Natural killer cell (primary cell): Measurements from ENCODE around the gene PSMC4. TPM values are rescaled to one million over a fixed set of nuclear protein-coding genes. Genes with fewer than 3 reads are reported as not detected.

Experiments used
- ATAC-seq, 3 donors: fragments of 150-1000 bp in 2 of 3; fragments of 200-7000 bp in 1 of 3; cut with Tn5 transposase; 1 replicate in 1 of 3; 2 replicates in 2 of 3; pipeline ENCODE4 v1.10.0; 2021; ENCODE audit warnings: mild to moderate bottlenecking in 2 of 3, moderate library complexity in 2 of 3
- DNase-seq, 2 donors: peaks; one replicate each; pipeline versions ENCODE4 v3.0.0 to v3.0.0-alpha.2; 2013 to 2021; ENCODE audit warnings: mixed read lengths in 1 of 2
- H3K27ac ChIP-seq: one replicate; pipeline ENCODE4 v1.5.1; 2013; ENCODE audit warnings: mild to moderate bottlenecking, low read length
- H3K27me3 ChIP-seq: one replicate; pipeline ENCODE4 v1.6.1; 2013; ENCODE audit warnings: low read length; ENCODE audit not compliant: control insufficient read depth, insufficient read depth
- H3K36me3 ChIP-seq: one replicate; pipeline ENCODE4 v1.6.1; 2013; ENCODE audit warnings: low read length; ENCODE audit not compliant: control insufficient read depth, insufficient read depth
- H3K4me1 ChIP-seq: one replicate; pipeline ENCODE4 v1.6.1; 2013; ENCODE audit warnings: low read length; ENCODE audit not compliant: control insufficient read depth, insufficient read depth
- H3K4me3 ChIP-seq: one replicate; pipeline ENCODE4 v1.5.1; 2013; ENCODE audit warnings: low read length
- H3K9me3 ChIP-seq: one replicate; pipeline ENCODE4 v1.6.1; 2013; ENCODE audit warnings: low read length; ENCODE audit not compliant: control insufficient read depth, insufficient read depth
- H3K27ac Mint-ChIP-seq, 2 donors: one replicate each; pipeline ENCODE4 v1.8.0; 2022; ENCODE audit warnings: mild to moderate bottlenecking in 2 of 2, mixed read lengths in 2 of 2, moderate library complexity in 1 of 2
- H3K27me3 Mint-ChIP-seq, 2 donors: one replicate each; pipeline ENCODE4 v1.8.0; 2022; ENCODE audit warnings: low read depth in 2 of 2, mixed read lengths in 2 of 2
- H3K36me3 Mint-ChIP-seq: one replicate; pipeline ENCODE4 v1.8.0; 2022; ENCODE audit warnings: mixed read lengths
- H3K4me1 Mint-ChIP-seq, 2 donors: one replicate each; pipeline ENCODE4 v1.8.0; 2022; ENCODE audit warnings: mixed read lengths in 2 of 2
- H3K4me3 Mint-ChIP-seq: one replicate; pipeline ENCODE4 v1.8.0; 2022; ENCODE audit warnings: mild to moderate bottlenecking, moderate library complexity, mixed read lengths
- H3K9me3 Mint-ChIP-seq, 2 donors: one replicate each; pipeline ENCODE4 v1.8.0; 2022; ENCODE audit warnings: mixed read lengths in 2 of 2
- CTCF ChIP-seq: fragments of 200-600 bp; IDR thresholded peaks from one replicate; pipeline ENCODE4 v1.8.0; 2022; ENCODE audit warnings: antibody characterized with exemption
- whole genome bisulfite sequencing: methylation state at CpG from one replicate; pipeline ENCODE4 v1.1.7; 2013; ENCODE audit warnings: missing lambda C conversion rate; ENCODE audit not compliant: insufficient coverage; 5-methylcytosine and 5-hydroxymethylcytosine counted together
- intact Hi-C: fragments of 100-400 bp; cut with micrococcal nuclease; formaldehyde crosslinking; loops from one replicate; pipeline ENCODE4 v1.14.2; 2022
- total RNA-seq, 4 donors: library from RNA; stranded (reverse); fragments of 120-200 nt in 1 of 4; gene quantifications; one replicate each; pipeline versions ENCODE4 v1.2.3 to v1.2.4, GENCODE V29; 2013 to 2022

Gene PSMC4
- total RNA-seq, 3 donors from 2014 or later (not counting 1 experiment from before 2014, with no cell fraction given) = 84.9 to 116 (median 101) TPM

GRCh38 chr19:40023969-40024368 lies 53.0 kb downstream of the PSMC4 start:
- Histone ChIP-seq H3K27me3 (no peaks in the 10 kb centered on the region), H3K36me3 (no peaks in the 10 kb centered on the region), H3K4me1 (no peaks in the 10 kb centered on the region), H3K9me3 (peaks cover 44% of the 10 kb centered on the region), H3K27ac (no peak overlapping the region), H3K4me3 (no peak overlapping the region)
- Mint-ChIP-seq H3K9me3 (peaks cover 15 to 32% of the 10 kb centered on the region in 2 donors), H3K27ac (no peak overlapping the region), H3K4me3 (no peak overlapping the region), H3K27me3 (no peaks in the 10 kb centered on the region), H3K36me3 (peaks cover 38% of the 10 kb centered on the region), H3K4me1 (no peaks in the 10 kb centered on the region)
- intact Hi-C loops = no loop called here
- 89% methylated on average over 3 of the region's 3 CpGs for WGBS
- TF ChIP-seq CTCF = no peak
- ATAC-seq (no peak), DNase-seq (no peak)

GRCh38 chr19:40025938-40026596 lies 55.1 kb downstream of the PSMC4 start:
- no peak overlapping the region for H3K27ac Mint-ChIP-seq
- H3K4me3 Mint-ChIP-seq = no peak overlapping the region

GRCh38 chr19:40026597-40026970 lies 55.6 kb downstream of the PSMC4 start:
- no peaks in the 10 kb centered on the region for H3K4me1 ChIP-seq
- no peaks in the 10 kb centered on the region for H3K4me1 Mint-ChIP-seq
- 94% methylated on average over 4 of the region's 5 CpGs for WGBS
- H3K27me3 Mint-ChIP-seq = no peaks in the 10 kb centered on the region
- H3K27me3 ChIP-seq = no peaks in the 10 kb centered on the region
- H3K27ac ChIP-seq = no peak overlapping the region
- no peaks in the 10 kb centered on the region for H3K36me3 ChIP-seq
- intact Hi-C loops = no loop called here
- peaks cover 57% of the 10 kb centered on the region for H3K9me3 ChIP-seq
- no peak for DNase-seq
- ATAC-seq = no peak
- H3K9me3 Mint-ChIP-seq = peaks cover 15 to 36% of the 10 kb centered on the region in 2 donors
- peaks cover 43% of the 10 kb centered on the region for H3K36me3 Mint-ChIP-seq
- no peak overlapping the region for H3K4me3 Mint-ChIP-seq
- no peak overlapping the region for H3K27ac Mint-ChIP-seq
- no peak overlapping the region for H3K4me3 ChIP-seq
- no peak for TF ChIP-seq CTCF

More at GRCh38 chr19:40025938-40026596, 55.1 kb downstream of the PSMC4 start:
- Histone ChIP-seq H3K27me3 (no peaks in the 10 kb centered on the region), H3K36me3 (no peaks in the 10 kb centered on the region), H3K4me1 (no peaks in the 10 kb centered on the region), H3K4me3 (no peak overlapping the region), H3K9me3 (peaks cover 52% of the 10 kb centered on the region), H3K27ac (no peak overlapping the region)
- intact Hi-C loops = no loop called here
- peaks cover 15 to 36% of the 10 kb centered on the region in 2 donors for H3K9me3 Mint-ChIP-seq
- 98% methylated on average over 3 of the region's 4 CpGs for WGBS
- H3K36me3 Mint-ChIP-seq = peaks cover 43% of the 10 kb centered on the region
- DNase-seq = no peak
- H3K27me3 Mint-ChIP-seq = no peaks in the 10 kb centered on the region
- H3K4me1 Mint-ChIP-seq = no peaks in the 10 kb centered on the region
- ATAC-seq = no peak
- TF ChIP-seq CTCF = no peak

Other genes starting within 250 kb of the PSMC4 start
- 100 to 1,000 TPM in 1 of 3 donors, 10 to 100 TPM in 1, not detected in 1; 11.2 to 487 TPM for gene CLC, start 233.1 kb upstream of the PSMC4 start, total RNA-seq
- not detected for gene LEUTX, start 192.3 kb upstream of the PSMC4 start, total RNA-seq
- 10 to 100 TPM; 27.5 to 54.2 (median 43.8) TPM for gene DYRK1B, start 137.0 kb upstream of the PSMC4 start, total RNA-seq
- 100 to 1,000 TPM; 181 to 213 (median 201) TPM for gene FBL, start 124.8 kb upstream of the PSMC4 start, total RNA-seq
- 10 to 100 TPM; 10.6 to 25.1 (median 17.3) TPM for gene FCGBP, start 36.5 kb upstream of the PSMC4 start, total RNA-seq
- 1 to 10 TPM; 3.3 to 4.0 (median 3.8) TPM for gene ZNF546, start 25.9 kb downstream of the PSMC4 start, total RNA-seq
- gene ZNF780B, start 85.1 kb downstream of the PSMC4 start, total RNA-seq = 10 to 100 TPM; 14.1 to 19.2 (median 17.2) TPM
- gene ZNF780A, start 119.8 kb downstream of the PSMC4 start, total RNA-seq = 10 to 100 TPM; 15.1 to 17.0 (median 16.0) TPM
- 10 to 100 TPM; 27.1 to 39.0 (median 36.0) TPM for gene MAP3K10, start 220.3 kb downstream of the PSMC4 start, total RNA-seq
- not detected for gene TTC9B, start 247.2 kb downstream of the PSMC4 start, total RNA-seq